K562 (cell line): ENCODE measurements around the gene ATP6V1F. TPM values are rescaled to one million over a fixed set of nuclear protein-coding genes. Genes with fewer than 3 reads are reported as not detected.

Experiments used
- AFF1 ChIP-seq, 2 experiments: fragments of 450-650 bp; IDR thresholded peaks; 2 replicates each; pipeline ENCODE4 v1.6.1; 2018; ENCODE audit warnings: mild to moderate bottlenecking in 2 of 2, low read depth in 1 of 2; ENCODE audit not compliant: partially characterized antibody in 2 of 2
- BACH1 ChIP-seq: fragments of 200-800 bp; sonication (Bioruptor generic); IDR thresholded peaks from 2 replicates; pipeline ENCODE4 v1.6.1; 2016; ENCODE audit warnings: missing genetic modification characterization, missing compliant biosample characterization
- FOSL1 ChIP-seq: fragments of 200-800 bp; sonication (Bioruptor generic); conservative IDR thresholded peaks from 2 replicates; pipeline ENCODE4 v1.6.1; 2016; ENCODE audit warnings: missing genetic modification characterization, missing compliant biosample characterization
- HMGN3 ChIP-seq: IDR thresholded peaks from 2 replicates; pipeline ENCODE4 v1.6.1; 2011; ENCODE audit warnings: borderline replicate concordance, low read depth, mild to moderate bottlenecking, mixed read lengths, low read length; ENCODE audit not compliant: insufficient read length; ENCODE audit errors: extremely low read depth
- IRF9 ChIP-seq: fragments of 450-650 bp; IDR thresholded peaks from 2 replicates; pipeline ENCODE4 v1.6.1; 2016; ENCODE audit warnings: missing biosample characterization, missing genetic modification characterization
- MTA1 ChIP-seq: fragments of 450-650 bp; IDR thresholded peaks from 2 replicates; pipeline ENCODE4 v1.6.1; 2017; ENCODE audit warnings: borderline replicate concordance
- MYNN ChIP-seq, 2 experiments: sonication (generic); formaldehyde crosslinking in 1 of 2; IDR thresholded peaks; 2 replicates each; pipeline versions ENCODE4 v1.5.0 to v1.6.1; 2016 to 2020; ENCODE audit warnings: antibody characterized with exemption in 1 of 2, missing genetic modification reagents in 1 of 2
- NFE2 ChIP-seq: IDR thresholded peaks from 2 replicates; pipeline ENCODE4 v1.6.1; 2014; ENCODE audit warnings: antibody characterized with exemption, low read depth
- PTTG1 ChIP-seq: fragments of 450-650 bp; IDR thresholded peaks from 2 replicates; pipeline ENCODE4 v1.6.1; 2016; ENCODE audit warnings: low read depth, mild to moderate bottlenecking, missing genetic modification characterization, missing compliant biosample characterization
- RBBP5 ChIP-seq: fragments of 200-600 bp; sonication (generic); IDR thresholded peaks from 2 replicates; pipeline ENCODE4 v1.6.1; 2012; ENCODE audit warnings: borderline replicate concordance, mild to moderate bottlenecking, low read length, control low read depth, inconsistent platforms; ENCODE audit not compliant: insufficient read depth, poor library complexity, severe bottlenecking
- SRSF3 ChIP-seq: fragments of 200-400 bp; formaldehyde crosslinking; IDR thresholded peaks from 2 replicates; pipeline ENCODE4 v1.6.1; 2016; ENCODE audit warnings: mild to moderate bottlenecking, low read length, moderate library complexity; ENCODE audit not compliant: insufficient read depth
- ZFX ChIP-seq: sonication (generic); formaldehyde crosslinking; IDR thresholded peaks from 2 replicates; pipeline ENCODE4 v1.8.0; 2022; ENCODE audit warnings: mild to moderate bottlenecking, missing genetic modification reagents, moderate library complexity
- ZNF277 ChIP-seq: fragments of 250-450 bp; sonication (Bioruptor Pico); IDR thresholded peaks from 2 replicates; pipeline ENCODE4 v1.8.0; 2022; ENCODE audit warnings: inconsistent platforms, mild to moderate bottlenecking, moderate library complexity, borderline replicate concordance
- ZNF592 ChIP-seq: fragments of 450-650 bp; IDR thresholded peaks from 2 replicates; pipeline ENCODE4 v1.6.1; 2017; ENCODE audit warnings: antibody characterized with exemption, mild to moderate bottlenecking
- polyA plus RNA-seq, 8 experiments: library from polyadenylated mRNA; depleted of rRNA in 4 of 8; stranded (reverse) in 5 of 8; unstranded in 3 of 8; fragments of >200 nt; fragmentation: Nextera tagmentation in 2 of 8; fragmentation: Illumina TruSeq in 1 of 8; extraction: Ambion mirVana in 2 of 8; extraction: Trizol in 1 of 8; gene quantifications; 2 replicates each; pipeline versions ENCODE4 v1.2.1 to v1.2.3, GENCODE V29; 2011 to 2014; ENCODE audit warnings: inconsistent platforms in 1 of 8, missing spikeins in 1 of 8
- total RNA-seq, 7 experiments: library from RNA; depleted of rRNA in 6 of 7; stranded (reverse); fragments of >200 nt in 6 of 7; fragmentation: Illumina TruSeq in 2 of 7; extraction: Trizol in 2 of 7; gene quantifications; 2 replicates each; pipeline versions ENCODE4 v1.2.1 to v1.2.3, GENCODE V29; 2011 to 2021; ENCODE audit warnings: low replicate concordance in 1 of 7

Gene ATP6V1F
- total and polyA plus RNA-seq, 9 of the 15 experiments (the other 6 are each of a cell fraction or from before 2014, with no cell fraction given) = 206 to 1,123 (median 542) TPM

GRCh38 chr7:128827248-128827958 lies 35.3 kb upstream of the ATP6V1F start (continued):
- TF ChIP-seq ZNF277 (CRISPR knock-in tag) (no peak), AFF1 (IDR thresholded peaks at IDR 0.05; ENCODE audit: low read depth in 1 of 2, partially characterized antibody in 2 of 2) (peak in 1 of 2 experiments; percentile 80), RBBP5 (peak; percentile 35), ZFX (CRISPR knock-in tag) (peak; percentile 96), PTTG1 (tag) (no peak), BACH1 (tag) (peak; percentile 52; the same call in 1 of the 2 replicates), SRSF3 (peak; percentile 30; the same call in 1 of the 2 replicates), MYNN (IDR thresholded peaks at IDR 0.05) (peak; percentile 77), MYNN (CRISPR knock-in tag; IDR thresholded peaks at IDR 0.05) (no peak), IRF9 (tag) (0 out of 2 replicates have a peak, but pooled peaks have one; percentile 10), FOSL1 (tag) (peak; percentile 96), ZNF592 (peak; percentile 85), MTA1 (peak; percentile 35; the same call in 1 of the 2 replicates), NFE2 (peak; percentile 49), HMGN3 (peak; percentile 92)
